Left cardiac atrium (tissue), 4 donors: ENCODE results near the gene GNB1. TPM values are rescaled to one million over a fixed set of nuclear protein-coding genes. Genes with fewer than 3 reads are reported as not detected.

Experiments used
- ATAC-seq, 2 donors: fragments of 200-7000 bp; cut with Tn5 transposase; one replicate each; pipeline ENCODE4 v1.9.1; 2020; ENCODE audit warnings: mild to moderate bottlenecking in 2 of 2, moderate library complexity in 2 of 2
- DNase-seq: peaks from one replicate; pipeline ENCODE4 v3.0.0-alpha.2; 2020
- intact Hi-C, 2 donors: fragments of 100-400 bp; cut with DNase I; formaldehyde crosslinking; loops; one replicate each; pipeline versions ENCODE4 v1.14.1 to v1.15.1; 2022 to 2023
- total RNA-seq, 2 donors: library from RNA; stranded (reverse); fragmentation: NEBNext Ultra II Directional; extraction: Animal tissue kit (Norgen Biotek cat#: 25700); gene quantifications; one replicate each; pipeline ENCODE4 v1.2.1, GENCODE V29; 2021
- donor health status: DM: no; HTN: yes; CAD: no.
- donor health status: DM: no; HTN: yes; CAD: no; lungs with severe emphysema.
- donor health status: DM: yes; HTN: yes; CAD: no.
- donor health status: Dilated cardiomyopathy.

GNB1 gene
- total RNA-seq, 2 donors from 2014 or later, result 188 to 206 TPM

GRCh38 chr1:1924849-1925248, 34.0 kb upstream of the GNB1 start:
- intact Hi-C loops, result no loop called here
- ATAC-seq (no peak), DNase-seq (no peak)

GRCh38 chr1:1924386-1924785, 33.5 kb upstream of the GNB1 start:
- intact Hi-C loops, result no loop called here
- DNase-seq (no peak), ATAC-seq (no peak)

GRCh38 chr1:1922956-1923833, 32.3 kb upstream of the GNB1 start:
- DNase-seq, result peak; percentile 15
- no peak for ATAC-seq
- intact Hi-C loops, result no loop called here

GRCh38 chr1:1922702-1922955, 31.7 kb upstream of the GNB1 start:
- no peak for ATAC-seq
- intact Hi-C loops, result no loop called here
- peak; percentile 16 for DNase-seq

GRCh38 chr1:1921901-1922701, 31.2 kb upstream of the GNB1 start:
- intact Hi-C loops, result no loop called here
- ATAC-seq, result no peak
- DNase-seq, result peak; percentile 21

- intact Hi-C loops, result no loop called here
- ATAC-seq (no peak), DNase-seq (no peak)
Measured at GRCh38 chr1:1921459-1921862, 30.6 kb upstream of the GNB1 start.

GRCh38 chr1:1920608-1921458, 29.9 kb upstream of the GNB1 start:
- intact Hi-C loops, result no loop called here
- DNase-seq (no peak), ATAC-seq (no peak)

GRCh38 chr1:1920057-1920607, 29.2 kb upstream of the GNB1 start:
- intact Hi-C loops, result no loop called here
- ATAC-seq (no peak), DNase-seq (no peak)

GRCh38 chr1:1919304-1920056, 28.6 kb upstream of the GNB1 start:
- DNase-seq, result peak; percentile 100
- ATAC-seq, result peak; percentile 92 to 94
- intact Hi-C loops, result no loop called here

- no peak for DNase-seq
- no peak for ATAC-seq
- intact Hi-C loops, result no loop called here
Measured at GRCh38 chr1:1918901-1919303, 28.0 kb upstream of the GNB1 start, which contains the start of gene TMEM52. TMEM52 (minus strand) TSS chr1:1919279; CDS start chr1:1919265, 14 bp downstream.

GRCh38 chr1:1917995-1918900, 27.4 kb upstream of the GNB1 start:
- DNase-seq (no peak), ATAC-seq (peak in 1 of 2 donors; percentile 1)
- intact Hi-C loops, result no loop called here

- ATAC-seq (no peak), DNase-seq (no peak)
- intact Hi-C loops, result no loop called here
Measured at GRCh38 chr1:1917304-1917976, 26.6 kb upstream of the GNB1 start.

GRCh38 chr1:1916851-1917251, 26.0 kb upstream of the GNB1 start:
- ATAC-seq, result no peak
- no peak for DNase-seq
- intact Hi-C loops, result no loop called here

GRCh38 chr1:1915911-1916840, 25.3 kb upstream of the GNB1 start:
- ATAC-seq, result no peak
- intact Hi-C loops, result no loop called here
- DNase-seq, result no peak

- intact Hi-C loops, result no loop called here
- ATAC-seq, result no peak
- no peak for DNase-seq
Measured at GRCh38 chr1:1914971-1915692, 24.2 kb upstream of the GNB1 start, which contains the start of gene CALML6. CALML6 (plus strand) TSS chr1:1915260; CDS start chr1:1915281, 21 bp downstream.
